WERI-Rb-1 (cell line): Measurements from ENCODE around the gene QSER1.

ENCODE experiments used
- DNase-seq: peaks from one replicate; pipeline ENCODE4 v3.0.0-alpha.2; 2020
- H3K27ac ChIP-seq: fragments of 250-450 bp; sonication (Bioruptor Pico); 2 replicates; pipeline ENCODE4 v1.5.1; 2020; ENCODE audit warnings: mild to moderate bottlenecking, moderate library complexity
- H3K27me3 ChIP-seq: fragments of 250-450 bp; sonication (Bioruptor Pico); 2 replicates; pipeline ENCODE4 v1.5.1; 2021; ENCODE audit warnings: mild to moderate bottlenecking, low read depth, moderate library complexity; ENCODE audit not compliant: insufficient read depth, severe bottlenecking
- H3K36me3 ChIP-seq: fragments of 250-450 bp; sonication (Bioruptor Pico); 2 replicates; pipeline ENCODE4 v1.5.1; 2020; ENCODE audit warnings: mild to moderate bottlenecking, moderate library complexity
- H3K4me3 ChIP-seq: 2 replicates; pipeline ENCODE4 v1.5.1; 2011; ENCODE audit warnings: low read depth, mild to moderate bottlenecking, control low read depth, low read length
- H3K9me3 ChIP-seq: fragments of 250-450 bp; sonication (Bioruptor Pico); 2 replicates; pipeline ENCODE4 v1.5.1; 2021; ENCODE audit warnings: mild to moderate bottlenecking, moderate library complexity; ENCODE audit not compliant: severe bottlenecking
- CTCF ChIP-seq: IDR thresholded peaks from 2 replicates; pipeline ENCODE4 v1.5.1; 2011; ENCODE audit warnings: low read depth, mild to moderate bottlenecking, control low read depth, inconsistent platforms, low read length

Gene QSER1

GRCh38 chr11:32893093-32893342, 407 bp downstream of the QSER1 start:
- peaks cover 25% of the 10 kb centered on the region for H3K36me3 ChIP-seq
- H3K4me3 ChIP-seq: peak overlapping the region; percentile 96
- H3K27me3 ChIP-seq: no peaks in the 10 kb centered on the region
- H3K27ac ChIP-seq: peak overlapping the region; percentile 91
- no peak for DNase-seq
- no peak for TF ChIP-seq CTCF
- no peaks in the 10 kb centered on the region for H3K9me3 ChIP-seq

DNA sequence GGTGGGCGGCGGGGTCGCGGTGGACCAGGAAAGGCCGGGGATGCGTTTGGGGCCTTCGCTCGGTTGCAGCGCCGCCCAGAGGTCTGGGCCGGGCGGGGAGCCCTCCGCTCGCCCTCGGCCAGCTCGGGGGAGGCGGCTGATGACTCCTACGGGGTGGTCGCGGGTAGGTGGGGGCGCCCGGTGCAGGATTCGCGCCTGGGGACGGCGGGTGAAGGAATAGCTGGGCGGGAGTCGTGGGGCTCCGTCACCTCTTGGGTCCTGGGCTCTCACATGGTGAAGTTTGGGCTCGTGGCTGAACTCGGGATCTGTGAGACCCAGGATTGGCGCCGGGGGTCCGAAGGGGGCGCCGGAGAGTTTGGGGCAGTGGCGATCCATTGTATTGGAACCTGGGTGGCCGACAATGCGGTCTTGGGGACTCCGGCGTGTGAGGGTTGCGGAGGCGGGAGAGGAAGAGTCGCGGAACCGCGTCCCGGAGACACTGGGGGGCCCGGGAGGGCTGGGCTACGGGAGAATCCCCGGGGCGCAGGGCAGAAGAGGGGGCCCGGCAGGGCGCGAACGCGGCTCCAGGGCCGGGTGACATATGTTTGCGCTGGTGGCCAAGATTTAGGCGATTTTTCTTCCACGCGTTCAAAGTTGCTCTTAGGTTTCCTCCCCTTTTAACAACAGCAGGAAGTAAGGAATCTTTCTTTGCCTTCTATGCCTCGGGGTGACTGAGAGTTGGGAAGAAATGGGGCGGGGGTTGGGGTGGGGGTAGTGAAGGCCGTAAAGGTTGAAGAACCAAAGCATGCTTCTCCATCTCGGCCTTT, 935 bp downstream of the QSER1 start:
- peak; percentile 65 for DNase-seq
- Histone ChIP-seq H3K27ac (peak overlapping the region; percentile 91), H3K4me3 (peak overlapping the region; percentile 96), H3K9me3 (no peaks in the 10 kb centered on the region), H3K36me3 (peaks cover 27% of the 10 kb centered on the region), H3K27me3 (no peaks in the 10 kb centered on the region)
- peak; percentile 61 for TF ChIP-seq CTCF

- Histone ChIP-seq H3K9me3 (no peaks in the 10 kb centered on the region), H3K36me3 (peaks cover 34% of the 10 kb centered on the region), H3K27me3 (no peaks in the 10 kb centered on the region), H3K27ac (peak overlapping the region; percentile 91), H3K4me3 (peak overlapping the region; percentile 96)
- no peak for TF ChIP-seq CTCF
- DNase-seq: peak; percentile 52
Measured at GRCh38 chr11:32894149-32894827, 1.7 kb downstream of the QSER1 start.

DNA sequence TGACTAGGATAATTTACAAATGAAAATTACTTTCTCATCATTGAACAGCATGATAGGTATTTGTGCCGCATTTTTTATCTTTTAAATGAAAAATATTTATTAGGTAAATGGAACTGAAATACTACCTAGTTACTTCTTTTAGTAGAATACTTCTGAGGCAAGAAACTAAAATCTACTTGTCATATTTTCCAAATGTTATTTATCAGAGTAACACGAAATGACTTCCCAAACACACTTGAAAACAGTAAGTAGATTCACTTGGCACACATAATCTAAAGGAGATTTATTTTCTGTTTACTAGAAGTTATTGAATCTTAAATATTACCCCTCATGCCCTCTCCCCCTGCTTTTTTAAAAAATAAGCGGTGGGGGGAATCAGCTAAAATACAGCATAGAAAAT, 2.3 kb downstream of the QSER1 start:
- no peaks in the 10 kb centered on the region for H3K27me3 ChIP-seq
- H3K9me3 ChIP-seq: no peaks in the 10 kb centered on the region
- no peak for DNase-seq
- peaks cover 40% of the 10 kb centered on the region for H3K36me3 ChIP-seq
- H3K27ac ChIP-seq: peak overlapping the region; percentile 91
- TF ChIP-seq CTCF: no peak
- H3K4me3 ChIP-seq: peak overlapping the region; percentile 96

GRCh38 chr11:32895471-32895870, 2.9 kb downstream of the QSER1 start:
- Histone ChIP-seq H3K27me3 (no peaks in the 10 kb centered on the region), H3K36me3 (peaks cover 45% of the 10 kb centered on the region), H3K4me3 (peak overlapping the region; percentile 96), H3K9me3 (no peaks in the 10 kb centered on the region), H3K27ac (peak overlapping the region; percentile 91)
- no peak for TF ChIP-seq CTCF
- DNase-seq: no peak
